HepG2 (cell line): ENCODE results near the gene ALOX5AP. TPM values are rescaled to one million over a fixed set of nuclear protein-coding genes. Genes with fewer than 3 reads are reported as not detected.
A peak's percentile ranks its signal among the peaks of the same experiment; 100 is the strongest.

Source experiments
- BORCS8-MEF2B ChIP-seq: sonication (generic); formaldehyde crosslinking; IDR thresholded peaks from 2 replicates; pipeline ENCODE4 v1.8.0; 2022; ENCODE audit warnings: mild to moderate bottlenecking, missing genetic modification reagents
- GABPB1 ChIP-seq: IDR thresholded peaks from 2 replicates; pipeline ENCODE4 v1.6.1; 2016; ENCODE audit warnings: mild to moderate bottlenecking, missing genetic modification reagents, moderate library complexity, missing compliant biosample characterization
- IRF2 ChIP-seq: IDR thresholded peaks from 2 replicates; pipeline ENCODE4 v1.6.1; 2018; ENCODE audit warnings: missing genetic modification reagents, missing compliant biosample characterization
- SOX6 ChIP-seq, 2 experiments: fragments of 450-650 bp in 1 of 2; sonication (generic) in 1 of 2; formaldehyde crosslinking in 1 of 2; IDR thresholded peaks; 2 replicates each; pipeline versions ENCODE4 v1.4.0 to v1.6.1; 2017 to 2020; ENCODE audit warnings: antibody characterized with exemption in 1 of 2, mild to moderate bottlenecking in 1 of 2, missing genetic modification reagents in 1 of 2
- TBX2 ChIP-seq: sonication (generic); formaldehyde crosslinking; IDR thresholded peaks from 2 replicates; pipeline ENCODE4 v1.5.0; 2020; ENCODE audit warnings: missing genetic modification reagents, mild to moderate bottlenecking, borderline replicate concordance
- TEAD2 ChIP-seq: sonication (generic); formaldehyde crosslinking; IDR thresholded peaks from 2 replicates; pipeline ENCODE4 v1.9.0; 2021; ENCODE audit warnings: missing genetic modification reagents
- THAP9 ChIP-seq: sonication (generic); formaldehyde crosslinking; IDR thresholded peaks from 2 replicates; pipeline ENCODE4; 2020; ENCODE audit warnings: missing genetic modification reagents, mild to moderate bottlenecking, borderline replicate concordance
- TP53 ChIP-seq: sonication (generic); formaldehyde crosslinking; conservative IDR thresholded peaks from 2 replicates; pipeline ENCODE4 v1.4.0; 2020; ENCODE audit warnings: missing genetic modification reagents
- ZNF101 ChIP-seq: sonication (generic); formaldehyde crosslinking; IDR thresholded peaks from 2 replicates; pipeline ENCODE4 v1.4.0; 2020; ENCODE audit warnings: mild to moderate bottlenecking, low read depth, missing genetic modification reagents, borderline replicate concordance
- ZNF687 ChIP-seq: sonication (generic); formaldehyde crosslinking; IDR thresholded peaks from 2 replicates; pipeline ENCODE4 v1.5.1; 2020; ENCODE audit warnings: mild to moderate bottlenecking, missing genetic modification reagents, moderate library complexity
- ZNF710 ChIP-seq: sonication (generic); formaldehyde crosslinking; IDR thresholded peaks from 2 replicates; pipeline ENCODE4 v1.5.0; 2020; ENCODE audit warnings: mild to moderate bottlenecking, missing genetic modification reagents, borderline replicate concordance
- ZNF770 ChIP-seq: sonication (generic); formaldehyde crosslinking; IDR thresholded peaks from 2 replicates; pipeline ENCODE4 v1.5.0; 2020; ENCODE audit warnings: mild to moderate bottlenecking, missing genetic modification reagents
- polyA plus RNA-seq, 8 experiments: library from polyadenylated mRNA; depleted of rRNA in 3 of 8; stranded (reverse) in 7 of 8; unstranded in 1 of 8; fragments of >200 nt; fragmentation: Illumina TruSeq in 4 of 8; extraction: Trizol in 4 of 8; gene quantifications; 2 replicates each; pipeline versions ENCODE4 v1.2.1 to v1.2.3, GENCODE V29; 2011 to 2016; ENCODE audit warnings: low read depth in 4 of 8, missing spikeins in 1 of 8, mixed read lengths in 1 of 8; ENCODE audit not compliant: insufficient read depth in 1 of 8
- total RNA-seq, 5 experiments: library from RNA; depleted of rRNA; stranded (reverse); fragments of >200 nt; fragmentation: Illumina TruSeq; extraction: Trizol; gene quantifications; 2 replicates each; pipeline ENCODE4 v1.2.3, GENCODE V29; 2016; ENCODE audit warnings: low read depth in 1 of 5
- TF ChIP-seq, protein P1 (sequence below): sonication (generic); formaldehyde crosslinking; conservative IDR thresholded peaks from 2 replicates; pipeline ENCODE4 v1.8.1; 2023; ENCODE audit warnings: missing genetic modification reagents

Gene ALOX5AP
- total and polyA plus RNA-seq, 2 of the 13 experiments (the other 11 are each of a cell fraction or from before 2014, with no cell fraction given): 0.97 to 1.2 TPM

GRCh38 chr13:30802953-30803478, 67.7 kb downstream of the ALOX5AP start (continued):
- TF ChIP-seq SOX6 (IDR thresholded peaks at IDR 0.05) (no peak), SOX6 (CRISPR knock-in tag; IDR thresholded peaks at IDR 0.05) (peak; percentile 29; the same call in 1 of the 2 replicates), ZNF101 (CRISPR knock-in tag) (no peak), ZNF770 (CRISPR knock-in tag) (no peak), TBX2 (CRISPR knock-in tag) (peak; percentile 68), BORCS8-MEF2B (peak; percentile 49; the same call in 1 of the 2 replicates), THAP9 (CRISPR knock-in tag) (0 out of 2 replicates have a peak, but pooled peaks have one; percentile 29), ZNF710 (CRISPR knock-in tag) (no peak), TEAD2 (CRISPR knock-in tag) (no peak), IRF2 (no peak), ZNF687 (CRISPR knock-in tag) (peak; percentile 64), TP53 (CRISPR knock-in tag) (no peak), GABPB1 (peak; percentile 37; the same call in 1 of the 2 replicates)
- TF ChIP-seq, protein P1, sequence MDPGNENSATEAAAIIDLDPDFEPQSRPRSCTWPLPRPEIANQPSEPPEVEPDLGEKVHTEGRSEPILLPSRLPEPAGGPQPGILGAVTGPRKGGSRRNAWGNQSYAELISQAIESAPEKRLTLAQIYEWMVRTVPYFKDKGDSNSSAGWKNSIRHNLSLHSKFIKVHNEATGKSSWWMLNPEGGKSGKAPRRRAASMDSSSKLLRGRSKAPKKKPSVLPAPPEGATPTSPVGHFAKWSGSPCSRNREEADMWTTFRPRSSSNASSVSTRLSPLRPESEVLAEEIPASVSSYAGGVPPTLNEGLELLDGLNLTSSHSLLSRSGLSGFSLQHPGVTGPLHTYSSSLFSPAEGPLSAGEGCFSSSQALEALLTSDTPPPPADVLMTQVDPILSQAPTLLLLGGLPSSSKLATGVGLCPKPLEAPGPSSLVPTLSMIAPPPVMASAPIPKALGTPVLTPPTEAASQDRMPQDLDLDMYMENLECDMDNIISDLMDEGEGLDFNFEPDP: no peak
